ENCODE data around the gene PSPC1. TPM values are rescaled to one million over a fixed set of nuclear protein-coding genes. Genes with fewer than 3 reads are reported as not detected.
"Not testable (repeated sequence)": the region's sequence is repeated elsewhere in the genome, so short reads cannot be mapped to it uniquely, and the experiment has no call there.

Gene PSPC1
- total RNA-seq, 1 donor from 2014 or later = 47.2 TPM

GRCh38 chr13:19695829-19696228, 86.9 kb downstream of the PSPC1 start:
- H3K4me3 ChIP-seq (ENCODE audit: low read depth, low read length) = no peak overlapping the region
- no peak for DNase-seq (ENCODE audit: low read depth)
- TF ChIP-seq CTCF (conservative IDR thresholded peaks at IDR 0.05; ENCODE audit: low read depth, low read length) = no peak

GRCh38 chr13:19695428-19695827, 87.3 kb downstream of the PSPC1 start:
- no peak overlapping the region for H3K4me3 ChIP-seq (ENCODE audit: low read depth, low read length)
- TF ChIP-seq CTCF (conservative IDR thresholded peaks at IDR 0.05; ENCODE audit: low read depth, low read length) = no peak
- DNase-seq (ENCODE audit: low read depth) = no peak

GRCh38 chr13:19691447-19691846, 91.3 kb downstream of the PSPC1 start:
- not testable (repeated sequence) for DNase-seq (ENCODE audit: low read depth); H3K4me3 ChIP-seq (ENCODE audit: low read depth, low read length)

- H3K4me3 ChIP-seq (ENCODE audit: low read depth, low read length) = no peak overlapping the region
- TF ChIP-seq CTCF (conservative IDR thresholded peaks at IDR 0.05; ENCODE audit: low read depth, low read length) = no peak
- DNase-seq (ENCODE audit: low read depth) = no peak
Observed at GRCh38 chr13:19685437-19685836, 97.3 kb downstream of the PSPC1 start.

GRCh38 chr13:19685034-19685433, 97.7 kb downstream of the PSPC1 start:
- no peak overlapping the region for H3K4me3 ChIP-seq (ENCODE audit: low read depth, low read length)
- DNase-seq (ENCODE audit: low read depth) = peak; percentile 48
- TF ChIP-seq CTCF (conservative IDR thresholded peaks at IDR 0.05; ENCODE audit: low read depth, low read length) = no peak

- TF ChIP-seq CTCF (conservative IDR thresholded peaks at IDR 0.05; ENCODE audit: low read depth, low read length) = no peak
- H3K4me3 ChIP-seq (ENCODE audit: low read depth, low read length) = no peak overlapping the region
- DNase-seq (ENCODE audit: low read depth) = no peak
Observed at GRCh38 chr13:19681517-19681916, 101.2 kb downstream of the PSPC1 start.

GRCh38 chr13:19680751-19681150, 102.0 kb downstream of the PSPC1 start:
- no peak overlapping the region for H3K4me3 ChIP-seq (ENCODE audit: low read depth, low read length)
- TF ChIP-seq CTCF (conservative IDR thresholded peaks at IDR 0.05; ENCODE audit: low read depth, low read length) = no peak
- DNase-seq (ENCODE audit: low read depth) = no peak

- H3K4me3 ChIP-seq (ENCODE audit: low read depth, low read length) = no peak overlapping the region
- DNase-seq (ENCODE audit: low read depth) = no peak
- TF ChIP-seq CTCF (conservative IDR thresholded peaks at IDR 0.05; ENCODE audit: low read depth, low read length) = no peak
Observed at GRCh38 chr13:19676168-19676567, 106.6 kb downstream of the PSPC1 start.

All from epithelial cell of proximal tubule (primary cell).